Type B pancreatic cell (in vitro differentiated cells): ENCODE data around the gene ZDHHC7. TPM values are rescaled to one million over a fixed set of nuclear protein-coding genes. Genes with fewer than 3 reads are reported as not detected.

Source experiments
- DNase-seq: peaks from one replicate; pipeline ENCODE4 v3.0.0; 2021; ENCODE audit warnings: mixed read lengths; ENCODE audit not compliant: unreplicated experiment; ENCODE audit errors: extremely low spot score
- H3K27ac Mint-ChIP-seq: 2 replicates; pipeline ENCODE4 v1.8.0; 2021; ENCODE audit warnings: mild to moderate bottlenecking, mixed read lengths
- H3K27me3 Mint-ChIP-seq: 2 replicates; pipeline ENCODE4 v1.8.0; 2021; ENCODE audit warnings: mixed read lengths
- H3K36me3 Mint-ChIP-seq: 2 replicates; pipeline ENCODE4 v1.8.0; 2021; ENCODE audit warnings: mixed read lengths
- H3K4me1 Mint-ChIP-seq: one replicate; pipeline ENCODE4 v1.8.0; 2021; ENCODE audit warnings: mixed read lengths; ENCODE audit not compliant: unreplicated experiment
- H3K4me3 Mint-ChIP-seq: 2 replicates; pipeline ENCODE4 v1.8.0; 2021; ENCODE audit warnings: mild to moderate bottlenecking, mixed read lengths
- H3K9me3 Mint-ChIP-seq: 2 replicates; pipeline ENCODE4 v1.8.0; 2021; ENCODE audit warnings: mixed read lengths
- CTCF ChIP-seq: fragments of 200-600 bp; sonication (generic); conservative IDR thresholded peaks from 2 replicates; pipeline ENCODE4 v1.5.0; 2021; ENCODE audit warnings: antibody characterized with exemption, mild to moderate bottlenecking
- total RNA-seq: library from RNA; stranded (reverse); gene quantifications from 2 replicates; pipeline ENCODE4 v1.2.1, GENCODE V29; 2021; ENCODE audit warnings: low replicate concordance

ZDHHC7 gene
- total RNA-seq, 1 donor from 2014 or later = 47.1 TPM

DNA sequence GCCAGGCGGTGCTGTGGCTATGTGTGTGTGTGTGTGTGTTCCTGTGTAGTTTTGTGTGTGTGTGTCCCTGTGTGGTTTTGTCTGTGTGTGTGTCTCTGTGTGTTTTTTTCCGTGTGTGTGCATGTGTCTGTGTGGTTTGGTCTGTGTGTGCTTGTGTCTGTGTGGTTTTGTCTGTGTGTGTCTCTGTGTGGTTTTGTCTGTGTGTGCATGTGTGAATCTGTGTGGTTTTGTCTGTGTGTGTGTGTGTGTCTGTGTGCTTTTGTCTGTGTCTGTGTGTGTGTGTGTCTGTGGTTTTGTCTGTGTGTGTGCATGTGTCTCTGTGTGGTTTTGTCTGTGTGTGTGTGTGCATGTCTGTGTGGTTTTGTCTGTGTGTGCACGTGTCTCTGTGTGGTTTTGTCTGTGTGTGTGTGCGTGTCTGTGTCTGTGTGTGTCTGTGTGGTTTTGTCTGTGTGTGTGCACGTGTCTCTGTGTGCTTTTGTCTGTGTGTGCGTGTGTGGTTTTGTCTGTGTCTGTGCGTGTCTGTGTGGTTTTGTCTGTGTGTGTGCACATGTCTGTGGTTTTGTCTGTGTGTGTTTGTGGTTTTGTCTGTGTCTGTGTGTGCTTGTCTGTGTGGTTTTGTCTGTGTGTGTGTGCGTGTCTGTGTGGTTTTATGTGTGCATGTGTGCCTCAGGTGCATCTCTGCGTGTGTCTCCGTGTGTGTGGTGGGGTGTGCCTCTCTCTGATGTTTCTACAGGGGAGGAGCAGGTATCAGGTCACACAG is 62.3 kb downstream of the ZDHHC7 start:
- DNase-seq = no peak
- Mint-ChIP-seq H3K4me1 (peaks cover 20% of the 10 kb centered on the region), H3K36me3 (no peaks in the 10 kb centered on the region), H3K4me3 (no peak overlapping the region), H3K27ac (no peak overlapping the region), H3K27me3 (no peaks in the 10 kb centered on the region), H3K9me3 (no peaks in the 10 kb centered on the region)
- no peak for TF ChIP-seq CTCF

DNA sequence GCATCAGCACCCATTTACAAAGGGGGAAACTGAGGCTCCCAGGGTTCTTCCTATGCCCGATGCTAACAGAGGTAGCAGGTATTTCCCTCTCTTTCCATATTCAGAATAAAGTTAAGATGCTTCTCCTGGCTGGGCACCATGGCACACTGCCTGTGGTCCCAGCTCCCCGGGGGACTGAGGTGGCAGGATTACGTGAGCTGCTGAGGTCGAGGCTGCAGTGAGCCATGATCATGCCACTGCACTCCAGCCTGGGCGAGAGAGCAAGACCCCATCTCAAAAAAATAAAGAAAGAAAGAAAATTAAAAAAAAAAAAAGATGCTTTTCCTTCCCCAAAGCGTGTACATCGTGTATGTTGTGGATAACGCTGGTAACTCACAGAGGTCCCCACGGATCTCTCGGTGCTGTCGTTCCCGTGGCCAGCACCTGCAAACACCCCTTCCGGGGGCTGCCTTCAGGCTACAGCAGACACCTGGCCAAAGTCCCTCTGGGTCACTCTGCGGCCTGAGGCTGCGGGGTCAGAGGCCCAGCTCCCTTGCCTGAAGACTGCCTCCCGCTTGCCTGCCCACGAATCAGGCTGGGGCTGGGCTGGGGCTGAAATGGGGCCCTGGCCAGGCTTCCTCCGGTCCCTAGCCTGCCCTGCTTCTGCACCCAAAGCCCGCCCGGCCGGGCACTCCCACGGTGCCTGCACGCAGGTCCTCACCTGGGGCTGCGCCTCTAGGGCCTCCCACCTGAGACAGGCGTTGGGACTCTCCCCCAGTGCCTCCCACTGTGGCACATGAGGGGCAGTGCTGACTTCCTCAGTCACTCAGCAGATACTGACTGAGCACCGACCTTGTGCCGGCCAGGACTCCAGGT is 63.1 kb downstream of the ZDHHC7 start:
- H3K9me3 Mint-ChIP-seq = no peaks in the 10 kb centered on the region
- no peak overlapping the region for H3K27ac Mint-ChIP-seq
- no peaks in the 10 kb centered on the region for H3K36me3 Mint-ChIP-seq
- H3K27me3 Mint-ChIP-seq = no peaks in the 10 kb centered on the region
- no peak for DNase-seq
- peaks cover 14% of the 10 kb centered on the region for H3K4me1 Mint-ChIP-seq
- TF ChIP-seq CTCF = no peak
- H3K4me3 Mint-ChIP-seq = no peak overlapping the region

DNA sequence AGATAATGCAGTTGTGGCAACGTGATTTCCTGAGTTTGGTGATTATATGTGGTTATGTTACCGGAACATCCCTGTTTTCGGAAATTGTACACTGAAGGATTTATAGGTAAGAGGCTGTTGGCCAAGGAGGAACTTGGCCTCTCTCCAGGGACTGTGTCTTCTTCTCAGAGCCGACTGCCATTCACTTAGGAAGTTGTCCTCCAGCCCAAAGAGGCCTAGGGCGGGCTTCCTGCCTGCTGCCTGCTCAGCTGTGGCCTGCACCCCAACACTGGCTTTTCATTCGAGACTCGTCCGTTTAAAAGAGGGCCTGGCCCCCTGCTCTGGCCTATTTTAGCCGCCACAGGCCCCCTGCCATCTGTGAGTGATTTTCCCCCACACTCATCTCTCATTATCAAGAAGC is 64.3 kb downstream of the ZDHHC7 start:
- Mint-ChIP-seq H3K9me3 (no peaks in the 10 kb centered on the region), H3K27me3 (no peaks in the 10 kb centered on the region), H3K36me3 (no peaks in the 10 kb centered on the region), H3K27ac (no peak overlapping the region), H3K4me1 (peaks cover 5% of the 10 kb centered on the region), H3K4me3 (no peak overlapping the region)
- TF ChIP-seq CTCF = no peak
- DNase-seq = no peak

- no peaks in the 10 kb centered on the region for H3K36me3 Mint-ChIP-seq
- no peak for TF ChIP-seq CTCF
- peaks cover 3% of the 10 kb centered on the region for H3K27me3 Mint-ChIP-seq
- no peak for DNase-seq
- H3K27ac Mint-ChIP-seq = no peak overlapping the region
- no peak overlapping the region for H3K4me3 Mint-ChIP-seq
- no peaks in the 10 kb centered on the region for H3K4me1 Mint-ChIP-seq
- H3K9me3 Mint-ChIP-seq = no peaks in the 10 kb centered on the region
Measured at GRCh38 chr16:84943620-84944019, 67.7 kb downstream of the ZDHHC7 start.

- no peak for TF ChIP-seq CTCF
Measured at GRCh38 chr16:84942786-84943185, 68.5 kb downstream of the ZDHHC7 start.

More at GRCh38 chr16:84942786-84943185, 68.5 kb downstream of the ZDHHC7 start:
- no peak overlapping the region for H3K27ac Mint-ChIP-seq
- peaks cover 2% of the 10 kb centered on the region for H3K4me1 Mint-ChIP-seq
- DNase-seq = no peak
- H3K9me3 Mint-ChIP-seq = no peaks in the 10 kb centered on the region
- H3K36me3 Mint-ChIP-seq = no peaks in the 10 kb centered on the region
- H3K27me3 Mint-ChIP-seq = peaks cover 3% of the 10 kb centered on the region
- H3K4me3 Mint-ChIP-seq = no peak overlapping the region
